NCI-H510A treated with DMSO at 0.1 percent for 48 hours (cell line): ENCODE measurements around the gene WNT2B.

ENCODE experiments used
- DNase-seq: peaks from one replicate; lab custom pipeline; 2025; lab: John Stamatoyannopoulos, UW

The WNT2B gene

GRCh38 chr1:112504661-112505399, 3.9 kb upstream of the WNT2B start:
- no peak for DNase-seq

- no peak for DNase-seq
Observed at GRCh38 chr1:112505400-112505785, 3.4 kb upstream of the WNT2B start.

- no peak for DNase-seq
Observed at GRCh38 chr1:112505878-112506277, 2.9 kb upstream of the WNT2B start.

GRCh38 chr1:112506306-112506705, 2.5 kb upstream of the WNT2B start:
- no peak for DNase-seq

GRCh38 chr1:112506731-112507130, 2.0 kb upstream of the WNT2B start:
- no peak for DNase-seq

GRCh38 chr1:112507336-112507735, 1.4 kb upstream of the WNT2B start:
- no peak for DNase-seq

- no peak for DNase-seq
Observed at GRCh38 chr1:112507921-112508277, 866 bp upstream of the WNT2B start.

GRCh38 chr1:112509005-112509659, 367 bp downstream of the WNT2B start:
- DNase-seq, result no peak

GRCh38 chr1:112509660-112510178, 954 bp downstream of the WNT2B start:
- DNase-seq, result no peak

GRCh38 chr1:112510340-112510739, 1.6 kb downstream of the WNT2B start:
- DNase-seq, result no peak

GRCh38 chr1:112511897-112512296, 3.1 kb downstream of the WNT2B start:
- DNase-seq, result no peak

- no peak for DNase-seq
Observed at GRCh38 chr1:112513112-112513870, 4.5 kb downstream of the WNT2B start.

GRCh38 chr1:112514901-112515300, 6.1 kb downstream of the WNT2B start:
- no peak for DNase-seq

GRCh38 chr1:112515311-112516009, 6.7 kb downstream of the WNT2B start:
- DNase-seq, result peak; percentile 46

- DNase-seq, result no peak
Observed at GRCh38 chr1:112516141-112516540, 7.4 kb downstream of the WNT2B start.

- DNase-seq, result no peak
Observed at GRCh38 chr1:112517231-112517630, 8.5 kb downstream of the WNT2B start.

- no peak for DNase-seq
Observed at GRCh38 chr1:112517646-112518045, 8.9 kb downstream of the WNT2B start.

- DNase-seq, result no peak
Observed at GRCh38 chr1:112518186-112518585, 9.4 kb downstream of the WNT2B start.

GRCh38 chr1:112520166-112520565, 11.4 kb downstream of the WNT2B start:
- DNase-seq, result no peak

GRCh38 chr1:112522621-112523020, 13.9 kb downstream of the WNT2B start:
- DNase-seq, result no peak

GRCh38 chr1:112524251-112524650, 15.5 kb downstream of the WNT2B start:
- DNase-seq, result no peak

GRCh38 chr1:112524986-112525385, 16.2 kb downstream of the WNT2B start:
- no peak for DNase-seq
